ENCODE results near the gene TAF1L.

Gene TAF1L

DNA sequence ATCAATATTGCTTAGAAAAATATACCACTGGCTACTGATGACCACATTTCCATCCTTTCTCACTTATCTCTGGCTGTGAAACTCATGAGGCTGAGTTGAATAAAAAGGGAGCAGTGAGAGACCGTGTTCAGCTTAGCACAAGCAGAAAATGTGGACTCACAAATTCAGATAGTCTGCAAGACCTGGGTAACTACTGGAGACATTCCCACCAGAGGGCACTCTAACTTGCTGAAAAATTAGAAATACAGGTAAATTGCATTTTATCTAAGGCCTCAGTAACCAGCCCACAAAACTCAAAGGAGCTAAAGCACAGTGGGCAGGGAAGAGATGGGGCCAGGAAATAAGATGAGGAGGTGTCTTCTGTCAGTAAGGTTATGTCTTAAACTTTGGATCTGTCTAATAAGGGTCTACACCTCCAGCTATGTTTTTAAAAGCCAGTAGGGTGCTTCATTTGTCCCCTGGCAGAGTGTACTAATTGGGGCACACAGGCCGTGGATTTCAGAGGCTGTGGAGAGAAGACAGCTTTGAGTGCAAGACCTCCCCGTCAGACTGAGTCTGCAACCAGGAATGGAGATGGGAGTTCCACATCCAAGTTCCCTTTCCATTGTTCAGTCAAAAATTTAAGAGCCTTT lies 53.8 kb downstream of the TAF1L start:
- TF ChIP-seq, protein P1, sequence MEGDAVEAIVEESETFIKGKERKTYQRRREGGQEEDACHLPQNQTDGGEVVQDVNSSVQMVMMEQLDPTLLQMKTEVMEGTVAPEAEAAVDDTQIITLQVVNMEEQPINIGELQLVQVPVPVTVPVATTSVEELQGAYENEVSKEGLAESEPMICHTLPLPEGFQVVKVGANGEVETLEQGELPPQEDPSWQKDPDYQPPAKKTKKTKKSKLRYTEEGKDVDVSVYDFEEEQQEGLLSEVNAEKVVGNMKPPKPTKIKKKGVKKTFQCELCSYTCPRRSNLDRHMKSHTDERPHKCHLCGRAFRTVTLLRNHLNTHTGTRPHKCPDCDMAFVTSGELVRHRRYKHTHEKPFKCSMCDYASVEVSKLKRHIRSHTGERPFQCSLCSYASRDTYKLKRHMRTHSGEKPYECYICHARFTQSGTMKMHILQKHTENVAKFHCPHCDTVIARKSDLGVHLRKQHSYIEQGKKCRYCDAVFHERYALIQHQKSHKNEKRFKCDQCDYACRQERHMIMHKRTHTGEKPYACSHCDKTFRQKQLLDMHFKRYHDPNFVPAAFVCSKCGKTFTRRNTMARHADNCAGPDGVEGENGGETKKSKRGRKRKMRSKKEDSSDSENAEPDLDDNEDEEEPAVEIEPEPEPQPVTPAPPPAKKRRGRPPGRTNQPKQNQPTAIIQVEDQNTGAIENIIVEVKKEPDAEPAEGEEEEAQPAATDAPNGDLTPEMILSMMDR (IDR thresholded peaks at IDR 0.05; ENCODE audit: insufficient read depth, low read length, missing control alignments), result peak; percentile 62
- DNase-seq (ENCODE audit: low read depth, low spot score), result no peak
- ChIA-PET CTCF (interaction anchor here (0.7 to 18.1 kb wide), 69 partner anchors 8 to 463 kb away, joined by 3 to 1093 read pairs (median 4); partner anchors contain the start of genes ACO1, NDUFB6, RIGI and SMIM27), POLR2A (interaction anchor here (1.2 kb wide), 2 partner anchors 203 to 443 kb away, joined by 3 to 4 read pairs; partner anchors contain the start of gene DNAJA1)
- no peak overlapping the region for H3K4me3 ChIP-seq (ENCODE audit: low read depth, low read length)

DNA sequence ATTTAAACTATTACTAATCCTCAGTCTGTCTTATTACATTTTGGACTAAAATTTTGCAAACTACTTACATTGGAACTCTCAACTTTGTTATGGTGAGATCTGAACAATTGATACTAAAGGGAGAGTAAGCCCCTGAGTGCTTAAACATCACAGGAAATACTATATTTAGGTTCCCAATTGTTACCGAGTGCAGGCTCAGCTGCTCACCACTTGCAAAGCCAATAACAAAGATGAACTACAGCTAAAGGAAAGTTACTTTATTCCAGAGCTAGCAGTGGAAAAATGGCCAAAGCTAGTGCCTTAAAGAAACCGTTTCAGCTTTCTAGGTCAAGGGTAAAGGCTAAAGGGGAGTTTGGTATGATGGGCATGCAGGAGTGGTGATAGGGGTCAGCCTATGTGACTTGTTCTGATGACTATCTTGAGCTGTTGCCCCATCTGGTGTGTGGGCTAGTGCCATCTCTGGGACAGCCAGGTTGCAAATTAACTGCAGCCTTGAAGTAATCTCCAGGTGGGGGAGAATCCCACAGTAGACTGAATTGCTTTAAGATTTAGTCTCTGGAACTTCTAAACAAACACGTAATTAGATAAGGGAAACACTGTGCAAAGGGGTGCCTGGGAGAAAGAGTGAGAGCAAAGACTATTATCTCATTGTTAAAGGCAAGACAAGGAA lies 54.7 kb downstream of the TAF1L start:
- no peak for DNase-seq (ENCODE audit: low read depth, low spot score)
- no peak overlapping the region for H3K4me3 ChIP-seq (ENCODE audit: low read depth, low read length)
- TF ChIP-seq, protein P1 (IDR thresholded peaks at IDR 0.05; ENCODE audit: insufficient read depth, low read length, missing control alignments), result no peak
- ChIA-PET POLR2A (interaction anchor here (1.0 to 1.2 kb wide), 3 partner anchors 197 to 444 kb away, joined by 3 to 6 read pairs (median 4); partner anchors contain the start of genes ACO1 and DNAJA1), CTCF (interaction anchor here (0.8 to 18.1 kb wide), 67 partner anchors 8 to 479 kb away, joined by 3 to 1093 read pairs (median 5); partner anchors contain the start of genes ACO1, NDUFB6, RIGI and SMIM27)

DNA sequence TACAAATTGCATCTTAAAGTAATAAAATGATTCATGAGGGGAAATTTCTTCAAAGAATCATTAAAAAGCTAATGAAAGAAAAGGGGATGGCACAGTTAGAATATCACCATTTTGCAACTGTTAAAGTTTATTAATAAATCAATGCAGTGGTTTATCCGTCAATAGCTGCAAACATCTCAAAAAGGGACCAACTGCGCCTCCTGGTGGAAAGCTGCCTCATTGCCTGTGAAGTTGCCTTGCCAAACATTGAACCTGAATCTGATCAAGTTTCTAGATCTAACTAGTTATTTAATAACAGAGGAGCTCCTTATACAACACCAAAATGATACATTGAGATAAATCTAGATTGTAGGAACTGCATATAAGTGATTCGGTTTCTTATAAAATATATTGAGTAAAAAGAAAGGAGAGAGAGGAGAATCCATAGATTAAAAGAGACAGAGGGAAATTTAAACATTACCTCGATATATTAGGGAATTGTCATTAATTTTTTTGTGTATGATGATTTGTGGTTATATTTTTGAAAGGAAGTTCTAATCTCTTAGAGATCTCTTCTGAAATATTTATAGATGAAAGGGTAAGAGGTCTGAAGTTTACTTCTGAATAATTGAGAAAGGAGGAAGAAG lies 55.6 kb downstream of the TAF1L start:
- no peak for DNase-seq (ENCODE audit: low read depth, low spot score)
- ChIA-PET CTCF (interaction anchor here (0.6 to 18.1 kb wide), 69 partner anchors 7 to 480 kb away, joined by 3 to 1093 read pairs (median 4); partner anchors contain the start of genes ACO1, NDUFB6, RIGI and SMIM27), POLR2A (interaction anchor here (1.2 kb wide), 1 partner anchor 196 kb away, joined by 3 read pairs; the partner anchor contains the start of gene ACO1)
- H3K4me3 ChIP-seq (ENCODE audit: low read depth, low read length), result no peak overlapping the region
- TF ChIP-seq, protein P1 (IDR thresholded peaks at IDR 0.05; ENCODE audit: insufficient read depth, low read length, missing control alignments), result peak; percentile 88

All from AG04449 (cell line).